Esophagus muscularis mucosa (tissue), 4 donors: ENCODE measurements around the gene SLFN14. TPM values are rescaled to one million over a fixed set of nuclear protein-coding genes. Genes with fewer than 3 reads are reported as not detected.

Source experiments
- DNase-seq: peaks from one replicate; pipeline ENCODE4 v3.0.0-alpha.2; 2017; ENCODE audit errors: extremely low spot score
- H3K27ac ChIP-seq, 4 donors: fragments of 200-600 bp; sonication (generic); replicated peaks in 1 of 4; 1 replicate in 3 of 4; 2 replicates in 1 of 4; pipeline ENCODE4 v1.5.1; 2016 to 2019; ENCODE audit warnings: mild to moderate bottlenecking in 1 of 4
- H3K27me3 ChIP-seq, 4 donors: fragments of 200-600 bp; sonication (generic); one replicate each; pipeline versions ENCODE4 v1.5.1 to v1.6.0; 2016 to 2019
- H3K36me3 ChIP-seq, 4 donors: fragments of 200-600 bp; sonication (generic); one replicate each; pipeline ENCODE4 v1.5.1; 2016 to 2019
- H3K4me1 ChIP-seq, 4 donors: fragments of 200-600 bp; sonication (generic); one replicate each; pipeline ENCODE4 v1.5.1; 2016 to 2019
- H3K4me3 ChIP-seq, 4 donors: fragments of 200-600 bp; sonication (generic); 1 replicate in 2 of 4; 2 replicates in 2 of 4; pipeline ENCODE4 v1.5.1; 2016 to 2019; ENCODE audit warnings: mild to moderate bottlenecking in 4 of 4, moderate library complexity in 1 of 4
- H3K9me3 ChIP-seq, 4 donors: fragments of 200-600 bp; sonication (generic); 1 replicate in 3 of 4; 2 replicates in 1 of 4; pipeline ENCODE4 v1.5.1; 2016 to 2019
- EP300 ChIP-seq: sonication (generic); formaldehyde crosslinking; IDR thresholded peaks from one replicate; pipeline ENCODE4 v1.6.1; 2017; ENCODE audit warnings: antibody characterized with exemption
- POLR2A ChIP-seq: fragments of 450-650 bp; IDR thresholded peaks from one replicate; pipeline ENCODE4 v1.6.1; 2017; ENCODE audit warnings: antibody characterized with exemption, moderate library complexity, mild to moderate bottlenecking, low read depth
- POLR2AphosphoS5 ChIP-seq, 2 donors: sonication (generic); formaldehyde crosslinking; IDR thresholded peaks; one replicate each; pipeline ENCODE4 v1.6.1; 2017; ENCODE audit warnings: antibody characterized with exemption in 2 of 2
- WGBS: methylation state at CpG from one replicate; pipeline ENCODE4 v1.1.5; 2018; 5-methylcytosine and 5-hydroxymethylcytosine counted together
- intact Hi-C: fragments of 100-400 bp; cut with DNase I; formaldehyde crosslinking; loops from one replicate; pipeline ENCODE4 v1.15.1; 2023
- small RNA-seq, 3 donors: library from RNA; depleted of rRNA; stranded (forward); fragments of <200 nt; gene quantifications; one replicate each; pipeline ENCODE3, GENCODE V24; 2016
- total RNA-seq, 4 donors: library from RNA; depleted of rRNA; stranded (reverse); fragments of >200 nt; gene quantifications; one replicate each; pipeline versions ENCODE4 v1.1.0 to v1.2.1, GENCODE V29; 2016
- TF ChIP-seq, protein P1 (sequence below), 3 experiments: fragments of 200-600 bp in 2 of 3; fragments of 450-650 bp in 1 of 3; sonication (generic) in 2 of 3; IDR thresholded peaks; one replicate each; pipeline ENCODE4 v1.5.1; 2017 to 2019; ENCODE audit warnings: antibody characterized with exemption in 3 of 3, mild to moderate bottlenecking in 2 of 3, moderate library complexity in 1 of 3

The SLFN14 gene
- total RNA-seq, 4 donors from 2014 or later = not detected

DNA sequence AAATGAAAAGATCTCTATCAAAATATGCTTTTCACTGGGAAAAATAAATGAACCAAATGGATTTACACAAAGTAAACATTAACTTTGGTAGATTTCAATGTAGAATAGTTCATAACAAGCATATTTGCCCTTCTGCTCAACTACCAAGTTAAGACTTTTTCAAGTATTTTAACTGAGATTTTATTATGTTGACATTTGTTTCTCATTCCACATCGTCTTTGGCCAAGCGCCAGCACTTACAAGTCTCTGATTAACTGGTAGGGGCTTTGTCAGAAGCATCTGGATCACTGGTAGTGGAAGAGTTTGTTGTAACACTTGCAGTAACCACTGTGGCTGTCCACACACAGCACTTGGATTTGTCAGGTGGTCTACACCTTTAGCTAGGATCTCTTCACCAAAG, 46.1 kb downstream of the SLFN14 start:
- no peak for DNase-seq
- TF ChIP-seq POLR2A (no peak), EP300 (no peak), POLR2AphosphoS5 (IDR thresholded peaks at IDR 0.05) (no peak)
- TF ChIP-seq, protein P1, sequence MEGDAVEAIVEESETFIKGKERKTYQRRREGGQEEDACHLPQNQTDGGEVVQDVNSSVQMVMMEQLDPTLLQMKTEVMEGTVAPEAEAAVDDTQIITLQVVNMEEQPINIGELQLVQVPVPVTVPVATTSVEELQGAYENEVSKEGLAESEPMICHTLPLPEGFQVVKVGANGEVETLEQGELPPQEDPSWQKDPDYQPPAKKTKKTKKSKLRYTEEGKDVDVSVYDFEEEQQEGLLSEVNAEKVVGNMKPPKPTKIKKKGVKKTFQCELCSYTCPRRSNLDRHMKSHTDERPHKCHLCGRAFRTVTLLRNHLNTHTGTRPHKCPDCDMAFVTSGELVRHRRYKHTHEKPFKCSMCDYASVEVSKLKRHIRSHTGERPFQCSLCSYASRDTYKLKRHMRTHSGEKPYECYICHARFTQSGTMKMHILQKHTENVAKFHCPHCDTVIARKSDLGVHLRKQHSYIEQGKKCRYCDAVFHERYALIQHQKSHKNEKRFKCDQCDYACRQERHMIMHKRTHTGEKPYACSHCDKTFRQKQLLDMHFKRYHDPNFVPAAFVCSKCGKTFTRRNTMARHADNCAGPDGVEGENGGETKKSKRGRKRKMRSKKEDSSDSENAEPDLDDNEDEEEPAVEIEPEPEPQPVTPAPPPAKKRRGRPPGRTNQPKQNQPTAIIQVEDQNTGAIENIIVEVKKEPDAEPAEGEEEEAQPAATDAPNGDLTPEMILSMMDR (IDR thresholded peaks at IDR 0.05) = no peak
- Histone ChIP-seq H3K36me3 (no peaks in the 10 kb centered on the region), H3K27ac (no peak overlapping the region), H3K9me3 (no peaks in the 10 kb centered on the region), H3K4me1 (no peaks in the 10 kb centered on the region), H3K27me3 (peaks cover 0 to 61% (median 2%) of the 10 kb centered on the region in 4 donors), H3K4me3 (no peak overlapping the region)
- 38% methylated on average over 2 of the region's 2 CpGs for WGBS
- intact Hi-C loops = no loop called here

Small RNA genes within 50 kb of the gene (small RNA-seq; reads per million reads assigned to genes)
- gene AC004134.1 (0 reads per million in 3 donors), gene AC015911.1 (0 reads per million in 3 donors), gene SNORD7 (199 to 224 (median 206) reads per million in 3 donors)

Other genes starting within 250 kb of the SLFN14 start
- gene SLFN11, start 187.2 kb downstream of the SLFN14 start, total RNA-seq = 10 to 100 TPM; 16.2 to 30.5 (median 22.7) TPM
- gene SLFN12, start 128.3 kb downstream of the SLFN14 start, total RNA-seq = 10 to 100 TPM in 1 of 4 donors, 1 to 10 TPM in 3; 6.6 to 11.2 (median 7.7) TPM
- 10 to 100 TPM in 1 of 4 donors, 1 to 10 TPM in 3; 5.1 to 15.0 (median 5.4) TPM for gene SLFN13, start 112.1 kb downstream of the SLFN14 start, total RNA-seq
- gene SLFN12L, start 23.1 kb downstream of the SLFN14 start, total RNA-seq = 1 to 10 TPM in 2 of 4 donors, under 1 TPM in 2; 0.32 to 1.7 (median 1.0) TPM
- gene PEX12, start 17.8 kb upstream of the SLFN14 start, total RNA-seq = 1 to 10 TPM; 4.1 to 9.0 (median 5.0) TPM
- 100 to 1,000 TPM; 108 to 276 (median 155) TPM for gene AP2B1, start 26.5 kb upstream of the SLFN14 start, total RNA-seq
- gene RASL10B, start 170.8 kb upstream of the SLFN14 start, total RNA-seq = 10 to 100 TPM; 10.3 to 28.1 (median 17.4) TPM
- under 1 TPM; 0.42 to 0.80 (median 0.48) TPM for gene GAS2L2, start 192.4 kb upstream of the SLFN14 start, total RNA-seq
- not detected for gene C17orf50, start 200.1 kb upstream of the SLFN14 start, total RNA-seq
- gene MMP28, start 234.8 kb upstream of the SLFN14 start, total RNA-seq = 100 to 1,000 TPM in 2 of 4 donors, 10 to 100 TPM in 2; 75.5 to 150 (median 116) TPM
- 100 to 1,000 TPM in 3 of 4 donors, 10 to 100 TPM in 1; 93.8 to 140 (median 122) TPM for gene TAF15, start 248.7 kb upstream of the SLFN14 start, total RNA-seq